ENCODE results near the gene CSNK2A3. TPM values are rescaled to one million over a fixed set of nuclear protein-coding genes. Genes with fewer than 3 reads are reported as not detected.

Gene CSNK2A3
- total RNA-seq, 1 donor from 2014 or later = 1.9 TPM

DNA sequence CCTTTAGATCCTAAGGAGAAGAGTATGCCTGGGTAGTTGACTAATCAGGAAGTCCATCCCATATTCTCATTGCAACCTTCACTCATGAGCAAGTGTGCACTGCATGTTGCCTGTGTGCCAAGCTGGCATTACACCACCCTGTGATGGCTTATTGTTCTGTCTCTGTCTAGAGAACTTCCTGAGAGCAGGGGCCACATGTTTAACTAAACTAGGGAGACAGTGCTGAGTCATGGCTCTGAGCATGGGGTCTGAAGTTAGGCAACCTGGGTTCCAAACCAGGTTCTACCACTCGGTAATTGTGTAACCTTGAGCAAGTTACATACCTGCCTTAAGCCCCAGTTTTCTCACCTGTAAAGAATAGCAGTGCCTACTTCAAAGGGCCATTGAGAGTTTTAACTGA is 39.6 kb downstream of the CSNK2A3 start:
- TF ChIP-seq, protein P1, sequence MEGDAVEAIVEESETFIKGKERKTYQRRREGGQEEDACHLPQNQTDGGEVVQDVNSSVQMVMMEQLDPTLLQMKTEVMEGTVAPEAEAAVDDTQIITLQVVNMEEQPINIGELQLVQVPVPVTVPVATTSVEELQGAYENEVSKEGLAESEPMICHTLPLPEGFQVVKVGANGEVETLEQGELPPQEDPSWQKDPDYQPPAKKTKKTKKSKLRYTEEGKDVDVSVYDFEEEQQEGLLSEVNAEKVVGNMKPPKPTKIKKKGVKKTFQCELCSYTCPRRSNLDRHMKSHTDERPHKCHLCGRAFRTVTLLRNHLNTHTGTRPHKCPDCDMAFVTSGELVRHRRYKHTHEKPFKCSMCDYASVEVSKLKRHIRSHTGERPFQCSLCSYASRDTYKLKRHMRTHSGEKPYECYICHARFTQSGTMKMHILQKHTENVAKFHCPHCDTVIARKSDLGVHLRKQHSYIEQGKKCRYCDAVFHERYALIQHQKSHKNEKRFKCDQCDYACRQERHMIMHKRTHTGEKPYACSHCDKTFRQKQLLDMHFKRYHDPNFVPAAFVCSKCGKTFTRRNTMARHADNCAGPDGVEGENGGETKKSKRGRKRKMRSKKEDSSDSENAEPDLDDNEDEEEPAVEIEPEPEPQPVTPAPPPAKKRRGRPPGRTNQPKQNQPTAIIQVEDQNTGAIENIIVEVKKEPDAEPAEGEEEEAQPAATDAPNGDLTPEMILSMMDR (IDR thresholded peaks at IDR 0.05; ENCODE audit: unreplicated experiment) = no peak
- Mint-ChIP-seq H3K4me1 (peaks cover 4% of the 10 kb centered on the region), H3K27me3 (ENCODE audit: low read depth) (no peaks in the 10 kb centered on the region), H3K9me3 (no peaks in the 10 kb centered on the region), H3K27ac (no peak overlapping the region), H3K4me3 (no peak overlapping the region), H3K36me3 (no peaks in the 10 kb centered on the region)
- DNase-seq (ENCODE audit: low spot score in 2 of 2, unreplicated experiment in 2 of 2) = no peak

DNA sequence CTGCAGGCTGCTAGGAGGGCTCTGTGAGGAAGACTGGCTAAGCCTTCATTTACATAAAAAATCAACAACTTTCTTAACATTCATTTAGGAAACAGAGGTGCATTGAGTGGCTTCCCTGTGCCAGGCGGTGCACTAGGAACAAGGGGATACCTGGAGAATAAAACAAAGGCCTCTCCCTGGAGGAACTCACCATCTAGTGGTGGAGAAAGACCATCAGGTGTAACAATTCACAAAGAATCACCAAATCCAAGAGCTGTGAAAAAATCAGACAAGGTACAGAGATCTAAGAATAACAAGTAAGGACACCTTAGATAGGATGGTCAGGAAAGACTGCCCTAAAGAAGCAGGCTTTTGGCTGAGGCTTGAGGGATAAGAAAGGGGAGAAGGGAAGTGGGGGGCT is 40.3 kb downstream of the CSNK2A3 start:
- no peak for DNase-seq (ENCODE audit: low spot score in 2 of 2, unreplicated experiment in 2 of 2)
- Mint-ChIP-seq H3K9me3 (no peaks in the 10 kb centered on the region), H3K27me3 (ENCODE audit: low read depth) (peaks cover 2% of the 10 kb centered on the region), H3K36me3 (no peaks in the 10 kb centered on the region), H3K4me3 (no peak overlapping the region), H3K27ac (no peak overlapping the region), H3K4me1 (peaks cover 4% of the 10 kb centered on the region)
- TF ChIP-seq, protein P1 (IDR thresholded peaks at IDR 0.05; ENCODE audit: unreplicated experiment) = no peak

DNA sequence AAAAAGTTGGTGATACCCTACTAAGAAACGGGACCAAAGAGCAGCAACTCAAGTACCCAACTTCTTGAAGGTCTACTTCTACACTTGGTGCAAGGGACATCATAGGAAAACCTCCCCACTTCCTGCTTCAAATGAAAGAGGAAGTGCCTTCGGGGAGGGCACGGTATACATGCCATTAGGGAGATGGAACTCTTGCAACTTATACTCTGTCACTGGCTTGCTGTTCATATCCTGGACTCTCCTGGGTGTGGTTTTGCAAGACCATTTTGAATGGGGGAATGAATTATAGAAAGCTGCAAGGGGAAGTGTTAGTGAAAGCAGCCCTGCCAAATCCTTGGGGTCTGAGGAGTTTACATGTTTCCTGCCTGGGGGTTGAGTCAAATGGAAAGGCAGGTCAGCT is 41.9 kb downstream of the CSNK2A3 start:
- no peaks in the 10 kb centered on the region for H3K36me3 Mint-ChIP-seq

DNA sequence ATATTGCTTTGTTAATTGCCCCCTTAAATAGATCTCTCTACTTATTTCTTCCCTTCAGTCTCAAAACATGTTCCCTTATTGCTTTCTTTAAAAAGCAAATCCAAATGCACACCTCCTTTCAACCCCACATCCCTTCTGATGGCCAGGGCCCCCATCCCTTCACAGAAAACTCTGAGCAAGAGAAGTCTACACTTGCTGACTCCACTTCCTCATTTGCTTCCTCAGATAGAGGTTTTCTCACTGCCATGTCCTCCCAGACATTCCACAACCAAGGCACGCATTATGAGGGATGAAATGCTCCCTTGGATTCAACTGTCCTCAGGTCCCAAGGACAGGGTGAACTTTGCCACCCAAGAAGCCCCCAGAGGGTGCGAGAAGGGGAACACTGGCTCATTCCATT is 43.1 kb downstream of the CSNK2A3 start:
- TF ChIP-seq, protein P1 (IDR thresholded peaks at IDR 0.05; ENCODE audit: unreplicated experiment) = no peak
- Mint-ChIP-seq H3K4me3 (no peak overlapping the region), H3K27ac (no peak overlapping the region), H3K27me3 (ENCODE audit: low read depth) (peaks cover 2% of the 10 kb centered on the region), H3K4me1 (no peaks in the 10 kb centered on the region), H3K9me3 (no peaks in the 10 kb centered on the region), H3K36me3 (no peaks in the 10 kb centered on the region)
- DNase-seq (ENCODE audit: low spot score in 2 of 2, unreplicated experiment in 2 of 2) = no peak

More for the DNA sequence above, 41.9 kb downstream of the CSNK2A3 start:
- no peak for DNase-seq (ENCODE audit: low spot score in 2 of 2, unreplicated experiment in 2 of 2)
- no peak overlapping the region for H3K27ac Mint-ChIP-seq
- H3K27me3 Mint-ChIP-seq (ENCODE audit: low read depth) = peaks cover 2% of the 10 kb centered on the region
- H3K9me3 Mint-ChIP-seq = no peaks in the 10 kb centered on the region
- H3K4me3 Mint-ChIP-seq = no peak overlapping the region
- TF ChIP-seq, protein P1 (IDR thresholded peaks at IDR 0.05; ENCODE audit: unreplicated experiment) = no peak
- H3K4me1 Mint-ChIP-seq = no peaks in the 10 kb centered on the region

DNA sequence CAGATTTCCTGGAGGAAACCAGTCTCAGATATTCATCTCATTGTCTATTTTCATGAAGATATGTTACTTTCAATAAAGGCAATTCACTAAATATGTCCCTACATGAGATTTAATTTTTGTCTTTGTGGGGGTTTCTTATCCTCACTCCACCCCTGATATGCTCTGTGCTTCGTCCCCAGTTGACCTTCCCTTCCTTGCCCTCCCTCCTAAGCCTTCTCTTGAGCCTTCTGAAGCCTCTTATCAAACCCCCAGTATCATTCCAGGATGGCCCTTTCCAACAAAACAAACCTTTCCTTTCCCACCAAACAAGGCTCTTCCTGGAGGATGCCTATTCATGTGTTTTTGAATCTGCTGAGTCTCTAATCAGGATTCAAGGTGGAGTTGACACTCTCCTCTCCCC is 44.8 kb downstream of the CSNK2A3 start:
- H3K4me3 Mint-ChIP-seq = no peak overlapping the region
- no peaks in the 10 kb centered on the region for H3K36me3 Mint-ChIP-seq
- no peak overlapping the region for H3K27ac Mint-ChIP-seq
- DNase-seq (ENCODE audit: low spot score in 2 of 2, unreplicated experiment in 2 of 2) = no peak
- H3K4me1 Mint-ChIP-seq = no peaks in the 10 kb centered on the region
- TF ChIP-seq, protein P1 (IDR thresholded peaks at IDR 0.05; ENCODE audit: unreplicated experiment) = no peak
- H3K27me3 Mint-ChIP-seq (ENCODE audit: low read depth) = peaks cover 2% of the 10 kb centered on the region
- no peaks in the 10 kb centered on the region for H3K9me3 Mint-ChIP-seq

DNA sequence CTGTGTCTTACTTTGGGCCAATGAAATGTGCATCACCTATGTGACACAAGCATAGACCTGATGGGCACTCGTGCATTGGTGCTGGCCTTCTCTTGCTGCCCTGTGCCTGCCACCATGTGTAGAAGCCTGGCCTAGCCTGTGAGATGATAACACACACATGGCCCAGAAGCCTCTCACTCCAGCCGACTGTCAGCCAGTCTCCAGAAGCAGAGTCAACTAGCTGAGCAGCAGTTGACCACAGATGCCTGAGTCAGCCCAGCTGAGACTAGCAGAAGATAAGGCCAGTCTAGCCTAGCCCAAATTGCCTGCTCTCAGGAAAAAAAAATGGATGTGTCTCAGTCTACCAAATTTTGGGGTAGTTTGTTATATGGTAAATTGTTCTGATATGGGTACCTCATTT is 46.2 kb downstream of the CSNK2A3 start:
- TF ChIP-seq, protein P1 (IDR thresholded peaks at IDR 0.05; ENCODE audit: unreplicated experiment) = no peak
- Mint-ChIP-seq H3K4me3 (no peak overlapping the region), H3K27ac (no peak overlapping the region), H3K27me3 (ENCODE audit: low read depth) (peaks cover 2% of the 10 kb centered on the region), H3K36me3 (no peaks in the 10 kb centered on the region), H3K9me3 (no peaks in the 10 kb centered on the region), H3K4me1 (no peaks in the 10 kb centered on the region)
- DNase-seq (ENCODE audit: low spot score in 2 of 2, unreplicated experiment in 2 of 2) = no peak

Measured in mesothelial cell of epicardium (in vitro differentiated cells).